Measurements from ENCODE around the gene DAB2.

Gene DAB2
- 0 reads per million in 2 donors for total RNA-seq

DNA sequence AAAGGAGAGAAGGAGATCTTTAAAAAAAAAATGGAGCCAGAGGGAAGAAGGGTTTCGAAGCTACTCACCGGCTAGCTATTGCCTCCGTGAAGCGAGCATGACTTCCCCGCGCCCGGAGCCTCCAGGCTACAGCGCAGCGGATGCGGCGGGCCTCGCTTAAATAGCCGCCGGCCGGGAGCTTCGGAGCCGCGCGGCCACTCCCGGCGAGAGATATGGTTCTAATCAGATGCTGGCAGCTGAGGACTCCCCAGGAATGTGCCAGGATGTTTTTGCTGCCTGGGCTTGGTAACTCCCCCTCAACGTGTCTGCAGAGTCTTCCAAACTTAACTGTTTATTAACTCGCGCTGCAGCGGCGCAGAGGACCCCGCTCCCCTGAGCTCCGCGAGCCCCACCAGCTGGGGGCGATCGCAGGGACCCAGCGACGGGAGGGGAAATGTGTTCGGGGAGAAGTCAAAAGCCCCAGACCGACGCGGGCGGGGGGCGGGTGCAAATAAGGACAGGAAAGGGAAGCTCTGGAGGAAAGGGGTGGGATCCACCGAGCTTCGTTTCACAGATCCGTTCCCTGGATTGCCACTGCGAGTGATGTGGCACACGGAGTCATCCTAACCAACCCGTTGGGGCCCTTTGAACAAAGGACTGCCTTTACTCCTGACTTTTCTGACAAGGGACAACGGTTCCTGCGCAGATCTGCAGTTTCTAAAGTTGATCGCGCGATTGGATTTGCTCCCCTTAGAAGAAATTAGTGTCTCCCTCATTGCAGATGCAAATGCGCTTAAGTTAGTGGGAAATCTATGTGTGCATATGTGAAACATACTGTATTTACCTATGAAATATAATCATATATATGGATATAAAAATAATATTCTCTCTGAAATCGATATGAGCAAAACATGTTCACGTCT lies at the start of gene DAB2:
TSS of gene DAB2 (minus strand) at position 245 of the 902 bp plus-strand sequence. CDS start 30,660 bp downstream, outside the sequence.
- peak; percentile 18 for DNase-seq

DNA sequence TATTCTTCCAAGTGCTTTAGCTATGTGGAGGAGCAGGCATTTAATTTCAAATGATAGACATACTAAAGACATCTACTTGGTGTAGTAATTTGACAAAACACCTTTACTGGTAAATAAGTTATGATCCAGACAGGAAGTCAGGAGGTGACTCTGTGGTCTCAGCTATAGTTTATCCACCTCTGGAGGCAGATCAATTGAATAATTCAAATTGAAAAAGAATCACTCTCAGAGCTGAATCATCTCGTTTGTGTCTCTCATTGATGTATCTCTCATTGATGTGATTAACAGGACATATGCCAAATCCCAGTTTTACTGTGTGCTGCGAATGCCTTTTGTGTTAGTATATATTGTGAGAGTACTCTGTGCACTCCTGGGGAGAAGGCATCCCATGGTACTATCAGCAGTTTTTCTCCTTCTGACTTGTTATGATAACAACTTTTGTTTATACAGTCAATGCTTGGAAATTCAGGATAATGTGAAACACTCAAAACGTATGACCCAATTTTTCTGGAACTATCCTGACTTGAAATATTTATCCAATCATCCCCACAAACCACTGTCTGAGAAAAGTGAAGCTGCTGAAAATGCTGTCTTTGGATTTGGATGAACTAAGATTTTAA lies 48.5 kb upstream of the DAB2 start:
- no peak for DNase-seq

DNA sequence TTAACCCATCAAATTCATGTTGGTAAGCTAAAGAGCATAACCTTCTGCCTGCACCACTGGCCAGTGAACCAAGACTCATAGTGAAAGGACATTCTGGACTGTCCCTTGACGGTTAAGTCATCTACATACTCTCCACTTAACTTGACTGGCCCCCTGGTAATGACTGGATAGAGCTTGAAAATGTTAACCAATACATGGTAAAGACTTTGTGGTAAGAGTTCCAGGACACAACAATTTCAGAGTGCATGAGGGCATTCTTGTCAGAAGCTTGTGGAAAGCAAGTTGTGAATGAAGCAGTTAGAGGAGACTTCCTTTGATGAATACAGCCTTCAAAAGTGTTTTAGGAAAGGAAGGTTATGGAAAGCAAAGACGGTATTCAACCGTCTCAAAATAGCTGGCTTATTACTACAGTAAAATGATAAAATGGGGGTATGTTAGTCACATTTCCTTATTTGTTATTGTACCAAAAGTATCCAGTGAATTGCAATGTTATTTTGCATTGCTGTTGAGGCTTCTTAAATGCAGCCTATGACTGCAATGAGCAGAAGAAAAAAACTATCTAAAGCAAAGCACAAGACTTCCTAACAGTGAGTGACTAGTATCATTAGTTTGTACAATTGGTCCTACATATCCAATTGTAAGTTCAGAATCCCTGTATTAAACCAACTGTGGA lies 47.2 kb upstream of the DAB2 start:
- no peak for DNase-seq

DNA sequence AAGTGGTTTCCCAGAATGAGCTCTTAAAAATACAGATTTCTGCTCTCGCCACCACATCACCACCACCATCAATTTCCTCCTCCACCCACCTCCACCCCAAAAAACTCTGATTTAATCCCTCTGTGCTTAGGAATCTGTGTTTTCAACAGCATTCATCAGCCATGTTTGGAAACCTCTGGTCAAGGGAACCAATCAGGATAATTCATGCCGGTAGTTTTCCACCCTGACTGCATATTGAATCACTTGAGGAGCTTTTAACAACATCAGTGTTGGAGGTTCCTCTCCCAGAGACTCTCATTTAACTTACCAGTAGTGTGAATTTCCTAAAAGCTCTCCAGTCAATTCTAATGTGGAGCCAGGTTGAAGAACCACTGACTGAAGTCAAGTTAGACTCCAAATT lies 46.0 kb upstream of the DAB2 start:
- no peak for DNase-seq

DNA sequence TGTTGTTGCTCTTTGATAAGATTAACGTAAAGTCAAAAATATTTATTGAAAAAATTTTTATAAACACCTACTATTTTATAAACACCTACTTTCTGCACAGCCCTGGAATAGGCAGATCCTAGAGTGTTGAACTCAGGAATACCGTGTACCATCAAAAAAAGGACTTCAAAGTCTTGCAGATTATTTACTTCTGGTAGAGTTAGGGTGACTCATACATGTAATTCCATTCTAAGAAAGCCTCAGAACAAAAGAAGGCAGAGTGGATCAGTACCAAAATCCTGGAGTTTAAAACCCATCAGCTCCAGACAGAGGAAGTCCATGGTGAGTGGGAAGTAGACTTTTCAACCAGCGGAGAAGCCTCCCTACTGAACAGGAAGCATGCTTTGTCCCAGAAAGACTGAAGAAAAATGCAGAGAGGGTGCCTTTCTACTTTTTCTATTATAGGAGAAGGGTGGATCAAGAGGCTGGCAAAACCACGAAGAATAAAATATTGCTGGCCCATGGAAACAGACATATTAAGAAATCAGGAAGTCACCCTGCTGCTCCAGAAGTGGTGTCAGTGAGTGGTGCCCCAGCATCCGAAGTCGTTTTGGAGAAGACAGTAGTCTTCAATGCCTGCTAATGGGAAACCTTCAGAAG lies 45.1 kb upstream of the DAB2 start:
- no peak for DNase-seq

DNA sequence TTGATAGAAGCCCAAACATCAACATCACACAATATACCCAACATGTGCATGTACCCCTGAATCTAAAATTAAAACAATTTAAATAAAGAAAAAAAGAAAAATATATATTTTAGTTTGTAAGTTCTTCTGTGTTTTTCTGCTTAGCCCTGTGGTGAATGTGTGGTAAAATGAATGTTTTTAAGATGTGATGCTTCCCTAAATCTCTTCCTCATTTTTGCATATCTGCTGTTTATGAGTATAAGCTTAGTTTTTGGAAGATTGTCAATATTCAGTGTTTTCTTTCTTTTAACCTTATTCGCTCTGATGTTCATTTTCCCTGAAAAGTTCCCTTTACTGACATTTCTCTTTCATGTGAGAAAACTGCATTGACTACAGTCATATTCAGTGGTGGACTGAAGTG lies 44.4 kb upstream of the DAB2 start:
- DNase-seq = no peak

DNA sequence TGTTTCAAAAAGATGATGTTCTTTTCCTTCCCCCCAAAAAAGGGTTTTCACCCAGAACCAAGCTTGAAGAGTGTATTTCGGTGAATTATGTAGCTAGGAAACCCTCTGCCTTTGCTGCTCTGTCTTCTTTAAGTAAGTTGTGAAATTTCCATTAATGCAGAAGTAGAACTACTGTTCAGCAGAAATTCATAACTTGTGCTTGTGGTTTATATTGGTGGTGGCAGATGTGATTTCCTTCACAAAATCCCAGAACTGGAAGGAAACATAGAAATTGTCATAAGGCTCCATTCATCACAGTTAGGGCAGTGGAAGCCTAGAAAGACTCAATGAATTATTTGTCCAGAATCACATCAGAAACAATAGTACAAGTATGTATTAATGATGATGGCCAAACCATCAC lies 42.1 kb upstream of the DAB2 start:
- no peak for DNase-seq

DNA sequence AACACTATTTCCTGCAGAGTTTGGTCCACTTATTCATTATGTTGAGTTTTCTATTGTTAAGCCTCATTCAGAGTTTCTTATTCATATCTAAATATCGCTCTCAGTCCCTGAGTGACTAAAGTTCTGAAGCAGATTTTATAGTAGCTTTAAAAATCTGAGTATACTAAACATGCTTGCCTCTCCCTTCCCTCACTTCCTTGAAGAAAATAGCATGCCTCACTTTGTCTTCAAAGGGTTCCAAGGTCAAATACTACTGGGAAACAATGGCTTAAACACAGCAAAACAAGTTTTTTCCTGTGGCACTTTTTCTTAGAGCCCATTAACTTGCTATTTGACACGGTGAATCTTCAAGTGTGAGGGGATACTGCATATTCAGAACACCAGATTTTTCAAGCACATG lies 41.1 kb upstream of the DAB2 start:
- no peak for DNase-seq

DNA sequence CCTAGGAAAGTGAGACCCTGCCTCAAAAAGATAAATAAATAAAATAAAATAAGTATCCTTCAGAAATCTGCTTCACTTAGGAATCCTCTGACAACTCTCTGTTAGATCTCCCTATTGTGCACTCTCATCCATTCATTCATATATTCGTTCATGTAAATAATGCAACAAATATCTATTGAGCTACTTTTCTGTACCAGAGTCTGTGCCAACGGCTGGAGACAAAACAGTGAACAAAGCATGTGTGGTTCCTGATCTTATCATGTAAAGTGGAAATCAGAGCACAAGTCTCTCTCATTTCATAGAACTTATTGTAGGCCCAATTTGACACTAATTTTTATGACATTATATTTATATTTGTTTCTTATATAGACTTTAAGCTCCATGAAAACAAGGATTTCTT lies 40.3 kb upstream of the DAB2 start:
- no peak for DNase-seq

DNA sequence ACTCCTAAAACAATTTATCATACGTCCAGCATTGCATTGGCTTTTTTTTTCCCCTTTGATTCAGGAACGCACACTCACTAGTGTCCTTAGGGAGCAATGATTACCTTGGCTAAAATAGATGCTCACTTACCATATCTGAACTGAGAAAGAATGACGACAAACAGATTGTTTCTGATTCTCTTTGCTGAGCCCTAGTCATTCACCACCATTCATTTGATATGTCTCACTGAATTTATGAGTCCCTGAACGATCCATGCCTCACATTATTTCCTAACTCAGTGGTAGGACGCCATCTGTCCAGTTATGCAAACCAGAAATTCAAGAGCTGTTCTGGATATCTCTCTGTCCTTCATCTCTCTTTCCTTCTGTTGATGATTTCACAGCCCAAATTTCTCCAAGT lies 39.3 kb upstream of the DAB2 start:
- no peak for DNase-seq

DNA sequence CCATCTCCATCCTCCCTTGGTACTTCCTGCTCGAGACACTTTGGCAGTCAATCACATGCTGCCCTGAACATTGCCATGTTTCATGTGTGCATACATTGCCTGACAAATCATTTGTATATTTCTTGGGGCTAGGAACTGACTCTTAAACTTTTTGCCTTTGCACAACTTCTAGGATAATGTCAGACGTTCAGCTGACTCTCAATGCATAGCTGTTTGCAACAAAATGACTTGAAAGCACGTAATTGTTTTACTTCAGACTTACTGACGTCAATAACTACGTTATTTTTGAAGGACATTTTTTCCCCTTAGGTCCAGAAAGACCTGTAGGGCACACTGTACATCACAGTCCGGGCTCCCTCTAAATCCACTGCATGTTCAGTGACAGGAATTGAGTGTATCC lies 37.4 kb upstream of the DAB2 start:
- DNase-seq = no peak

DNA sequence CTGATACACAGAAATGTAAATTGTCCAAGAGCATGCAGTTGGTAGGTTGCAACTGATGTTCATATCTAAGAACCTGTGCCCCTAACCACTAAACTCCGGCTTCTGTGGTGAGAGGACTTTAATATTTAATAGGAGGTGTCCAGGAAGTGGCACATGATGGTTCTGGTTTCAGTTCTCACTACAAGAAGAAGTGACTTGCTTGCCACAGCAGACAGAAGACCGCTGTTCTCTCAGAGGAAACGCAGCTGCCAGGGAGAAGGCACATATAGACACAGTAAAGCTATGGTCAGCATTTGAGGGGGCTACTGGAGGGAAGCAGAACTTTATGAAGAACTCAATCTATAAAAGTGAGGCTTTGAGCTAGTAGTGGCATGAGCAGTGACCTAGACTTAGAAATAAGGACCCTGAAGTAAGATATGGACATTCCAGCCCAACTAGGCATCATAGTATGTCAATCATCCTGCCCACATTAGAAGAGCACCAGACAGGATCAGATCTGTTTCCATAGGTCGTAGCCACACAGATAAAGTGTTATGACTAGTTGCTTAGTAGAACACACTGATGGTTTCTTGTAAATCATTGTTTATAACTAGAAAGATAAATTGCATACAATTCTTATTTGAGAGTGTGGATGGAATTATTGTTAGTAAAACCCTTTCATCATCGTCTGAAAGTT lies 36.4 kb upstream of the DAB2 start:
- no peak for DNase-seq

DNA sequence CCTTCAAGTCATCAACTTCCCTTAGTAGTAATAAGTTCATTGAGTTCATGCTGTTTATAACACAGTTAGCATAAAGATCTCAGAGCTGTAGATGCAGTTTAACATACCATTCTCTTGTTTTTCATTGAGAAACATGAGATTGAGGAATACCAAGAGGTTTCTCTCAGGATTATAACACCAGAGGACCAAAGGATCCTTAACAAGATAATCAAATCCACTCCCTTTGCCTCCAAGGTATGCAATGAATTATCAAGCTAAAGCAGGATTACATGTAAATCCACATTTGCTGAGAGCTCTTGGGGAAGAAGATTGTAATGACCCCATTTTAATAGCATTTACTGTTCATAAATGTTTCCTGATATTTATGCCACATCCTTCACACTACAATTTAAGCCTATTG lies 35.1 kb upstream of the DAB2 start:
- no peak for DNase-seq

DNA sequence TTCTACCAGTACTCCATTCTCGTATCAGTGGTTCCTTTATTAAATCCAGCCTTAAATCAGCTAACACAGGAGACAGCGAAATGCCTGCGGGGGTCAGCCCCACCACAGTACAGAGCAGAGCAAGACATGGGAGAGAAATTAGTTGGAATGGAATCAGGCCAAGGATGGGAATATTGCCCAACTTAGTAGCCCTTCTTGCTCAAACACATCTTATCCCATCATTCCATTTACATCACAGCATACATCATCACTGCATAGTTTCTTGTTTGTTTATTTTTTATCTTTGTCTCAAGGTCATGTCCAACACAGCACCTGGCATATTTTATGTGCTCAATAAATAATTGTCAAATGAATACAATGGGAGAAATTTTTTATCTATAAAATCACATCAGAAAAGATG lies 34.3 kb upstream of the DAB2 start:
- DNase-seq = no peak

DNA sequence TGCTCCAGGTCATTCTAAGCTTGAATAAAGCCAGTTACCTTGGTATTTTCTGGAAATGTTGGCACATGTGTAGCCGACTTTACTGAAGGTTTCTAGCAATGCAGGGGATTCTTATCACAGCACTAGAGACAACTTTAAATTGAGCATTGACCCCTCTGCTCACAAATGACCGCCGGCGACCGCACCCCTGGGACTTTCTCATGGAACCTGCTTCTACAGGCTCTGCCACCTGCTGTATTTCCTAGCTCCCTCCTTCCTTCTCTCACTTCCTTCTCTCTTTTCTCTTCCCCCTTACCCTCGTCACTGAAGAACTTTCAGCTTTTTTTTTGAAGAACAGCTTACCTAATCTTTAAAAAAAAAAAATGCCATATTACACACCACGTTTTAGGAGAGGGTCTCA lies 30.9 kb upstream of the DAB2 start:
- DNase-seq = no peak

DNA sequence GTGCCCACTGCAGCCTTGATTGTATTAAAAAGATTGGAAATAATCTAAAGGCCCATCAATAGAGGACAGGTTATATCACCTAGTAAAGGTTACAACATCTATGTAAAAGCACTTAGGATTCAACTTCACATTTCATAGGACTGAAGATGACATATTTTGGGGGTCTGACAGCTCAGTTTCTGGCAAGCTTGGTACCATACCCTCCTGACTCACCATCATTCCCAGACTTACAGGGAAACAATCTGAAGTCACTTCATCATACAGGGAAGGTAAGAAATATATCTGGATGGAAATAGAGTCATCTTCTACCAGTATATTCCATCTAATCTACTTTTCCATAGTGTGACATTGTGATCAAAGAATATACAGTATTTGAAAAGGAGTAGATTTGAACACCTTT lies 28.8 kb upstream of the DAB2 start:
- DNase-seq = no peak

DNA sequence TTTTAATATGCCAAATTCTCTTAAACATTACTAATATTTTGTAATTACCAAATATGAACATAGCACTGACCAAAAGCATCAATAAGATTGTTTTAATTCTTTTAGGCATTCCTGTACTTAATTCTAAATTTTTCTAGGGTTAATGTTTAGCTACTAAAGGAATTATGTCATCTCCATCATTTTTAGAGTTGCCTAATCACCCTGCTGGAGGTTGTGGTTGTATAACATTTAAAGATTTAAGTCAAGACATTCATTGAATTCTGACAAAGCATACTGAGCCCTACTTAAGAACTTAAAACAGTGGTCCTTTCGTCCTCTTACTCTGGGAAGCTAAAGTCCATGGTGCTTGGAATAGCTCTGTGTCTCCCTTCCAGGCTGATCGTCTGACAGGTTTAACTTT lies 28.1 kb upstream of the DAB2 start:
- DNase-seq = no peak

DNA sequence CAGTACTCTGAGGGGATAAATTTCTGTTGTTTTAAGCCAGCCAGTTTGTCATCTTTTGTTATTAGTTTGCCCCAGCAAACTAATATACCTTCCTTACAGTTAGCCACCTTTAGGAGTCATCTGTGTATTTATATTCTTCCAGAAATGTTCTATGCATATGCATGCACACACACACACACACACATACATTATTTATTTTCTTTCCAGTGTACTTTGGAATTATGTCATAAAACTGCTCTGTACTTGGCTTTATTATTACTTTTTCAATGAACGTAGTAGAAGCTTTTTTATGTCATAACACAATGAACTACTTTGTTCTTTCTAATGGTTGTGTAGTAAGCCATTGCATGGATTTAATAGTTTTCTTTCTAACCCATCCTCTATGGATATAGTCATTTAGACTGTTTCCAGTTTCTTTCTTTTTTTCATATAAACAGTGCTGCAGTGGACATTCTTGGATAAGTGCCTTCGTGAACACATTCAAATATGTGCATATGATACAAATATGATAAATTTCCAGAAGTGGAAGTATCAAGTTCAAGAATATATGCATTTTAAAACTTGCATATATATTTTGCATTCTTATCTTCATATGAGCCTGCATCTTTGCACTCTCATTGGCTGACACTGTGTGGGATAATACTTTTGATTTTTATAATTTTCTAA lies 26.6 kb upstream of the DAB2 start:
- DNase-seq = no peak

DNA sequence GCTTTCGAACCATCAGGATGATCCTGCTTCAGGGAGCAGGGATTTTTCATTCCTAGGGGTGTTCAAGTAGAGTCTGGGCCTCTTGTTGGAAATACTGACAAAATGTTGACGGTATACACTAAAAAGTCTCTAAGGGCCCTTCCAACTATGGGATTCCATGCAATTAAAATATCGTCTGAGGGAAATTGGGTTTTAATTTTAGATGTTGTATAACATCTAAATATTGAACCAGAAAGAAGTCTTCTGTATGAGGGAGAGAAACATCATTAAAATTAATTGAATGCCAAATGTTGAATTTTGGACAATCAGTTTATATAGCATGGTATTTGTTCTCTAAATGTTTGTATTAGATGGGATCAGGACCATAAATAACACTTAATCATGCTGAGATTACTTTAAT lies 25.7 kb upstream of the DAB2 start:
- no peak for DNase-seq

DNA sequence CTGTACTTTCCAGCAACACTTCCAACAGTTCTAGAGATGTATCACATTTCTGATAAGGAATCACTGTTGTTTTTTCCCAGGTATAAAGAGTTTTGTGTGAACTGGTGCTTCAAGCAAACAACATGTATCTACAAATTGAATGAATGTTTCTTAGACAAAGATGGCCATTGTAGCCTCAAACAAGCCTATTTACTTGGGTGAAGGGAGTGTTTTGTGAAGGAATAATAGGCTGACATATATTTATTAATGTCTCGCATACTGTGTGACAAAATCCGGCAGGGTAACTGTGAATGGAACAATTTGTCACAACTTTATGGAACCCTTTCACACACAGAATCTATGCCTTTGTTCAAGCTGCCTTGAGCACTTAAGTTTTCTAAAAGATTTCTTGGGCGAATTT lies 24.8 kb upstream of the DAB2 start:
- no peak for DNase-seq

DNA sequence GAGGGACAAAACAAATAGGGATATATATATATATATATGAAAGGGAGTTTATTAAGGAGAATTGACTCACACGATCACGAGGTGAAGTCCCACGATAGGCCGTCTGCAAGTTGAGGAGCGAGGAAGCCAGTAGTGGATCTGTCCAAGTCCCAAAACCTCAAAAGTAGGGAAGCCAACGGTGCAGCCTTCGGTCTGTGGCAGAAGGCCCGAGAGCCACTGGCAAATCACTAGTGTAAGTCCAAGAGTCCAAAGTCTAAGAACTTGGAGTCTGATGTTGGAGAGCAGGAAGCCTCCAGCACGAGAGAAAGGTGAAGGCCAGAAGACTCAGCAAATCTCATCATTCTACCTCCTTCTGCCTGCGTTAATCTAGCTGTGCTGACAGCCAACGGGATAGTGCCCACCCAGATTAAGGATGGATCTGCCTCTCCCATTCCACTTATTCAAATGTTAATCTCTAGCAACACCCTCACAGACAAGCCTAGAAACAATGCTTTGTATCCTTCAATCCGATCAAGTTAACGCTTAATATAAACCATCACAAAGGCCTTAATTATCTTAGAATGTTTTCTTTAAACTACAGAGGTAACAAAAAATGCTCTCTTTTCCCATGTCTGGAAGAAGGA lies 23.8 kb upstream of the DAB2 start:
- DNase-seq = no peak

DNA sequence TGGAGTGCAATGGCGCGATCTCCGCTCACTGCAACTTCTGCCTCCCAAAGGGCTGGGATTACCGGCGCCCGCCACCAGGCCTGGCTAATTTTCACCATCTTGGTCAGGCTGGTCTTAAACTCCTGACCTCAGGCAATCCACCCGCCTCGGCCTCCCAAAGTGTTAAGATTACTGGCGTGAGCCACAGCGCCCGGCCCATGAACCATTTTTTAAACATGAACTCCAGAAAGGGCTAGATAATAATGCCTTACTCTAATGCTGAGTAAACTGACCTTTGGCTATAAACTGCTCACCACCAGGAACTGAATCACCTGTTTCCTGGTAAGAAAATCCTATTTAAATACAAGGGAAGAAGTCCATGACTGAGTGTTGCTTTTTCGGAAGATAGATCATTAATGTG lies 23.2 kb upstream of the DAB2 start:
- no peak for DNase-seq

Data from T-helper 9 cell (primary cell).